SK-N-SH (cell line): ENCODE results near the gene SLC25A44.

Experiments
- CTCF ChIP-seq: fragments of 200-600 bp; sonication (generic); IDR thresholded peaks from 2 replicates; pipeline ENCODE4 v1.6.1; 2017; ENCODE audit warnings: antibody characterized with exemption, mild to moderate bottlenecking, moderate library complexity
- FOXM1 ChIP-seq: IDR thresholded peaks from 2 replicates; pipeline ENCODE4 v1.4.0; 2012; ENCODE audit warnings: low read depth, mild to moderate bottlenecking
- SMC3 ChIP-seq: IDR thresholded peaks from 2 replicates; pipeline ENCODE4 v1.6.1; 2012; ENCODE audit warnings: low read depth, low read length, improper control_type of control experiment

GRCh38 chr1:156155756-156156510 lies 38.0 kb upstream of the SLC25A44 start:
- TF ChIP-seq FOXM1 = no peak
- no peak for TF ChIP-seq CTCF
- TF ChIP-seq SMC3 = no peak
